GM21723 (cell line): ENCODE results near the gene CYP8B1.

Experiments used
- ATAC-seq: cut with Tn5 transposase; IDR thresholded peaks from one replicate; pipeline ENCODE4 v1.9.1; 2021; ENCODE audit warnings: mild to moderate bottlenecking, moderate library complexity; ENCODE audit not compliant: unreplicated experiment

CYP8B1 gene

DNA sequence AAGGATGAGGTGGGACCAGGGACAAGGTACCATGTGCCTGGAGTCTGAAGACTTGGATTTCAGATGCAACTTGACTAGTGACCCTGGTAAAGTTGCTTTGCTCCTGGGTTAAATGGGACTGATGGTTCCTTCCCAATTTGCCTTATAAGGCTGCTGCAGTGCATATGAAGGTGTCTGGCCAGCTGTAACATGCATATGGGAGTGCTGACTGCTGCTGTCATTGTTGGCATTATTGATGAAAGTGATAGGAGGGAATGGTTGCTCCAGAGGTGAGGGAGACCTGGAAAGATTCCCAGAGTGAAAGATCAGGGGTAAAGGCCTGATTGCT, 20.5 kb downstream of the CYP8B1 start:
- ATAC-seq: no peak

DNA sequence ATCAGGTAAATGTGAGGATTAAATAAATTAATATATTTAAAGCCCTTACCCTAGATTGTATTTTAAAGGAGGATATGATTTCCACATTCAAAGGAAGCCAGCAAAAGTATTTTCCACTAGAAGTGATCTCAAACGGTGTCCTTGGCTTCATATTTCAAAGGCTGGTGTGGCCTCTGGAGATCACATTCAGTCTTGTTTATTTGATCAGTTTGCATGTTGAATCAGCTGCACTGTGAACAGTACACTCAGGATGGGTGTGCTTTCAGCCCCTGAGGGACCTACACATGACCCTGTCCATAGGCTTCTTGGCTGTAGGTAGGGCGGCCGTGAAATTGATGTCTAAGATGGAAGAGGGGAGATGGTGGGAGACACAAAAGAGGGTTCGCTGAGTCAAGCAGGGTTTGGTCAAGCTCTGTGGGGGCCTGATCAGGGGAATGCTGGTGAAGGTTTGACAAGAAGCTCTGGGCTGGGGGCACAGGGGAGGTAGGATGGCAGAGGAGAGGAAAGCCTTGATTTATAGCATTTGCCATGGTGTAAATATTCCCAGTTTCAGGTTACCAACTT, 21.9 kb downstream of the CYP8B1 start:
- ATAC-seq: no peak

DNA sequence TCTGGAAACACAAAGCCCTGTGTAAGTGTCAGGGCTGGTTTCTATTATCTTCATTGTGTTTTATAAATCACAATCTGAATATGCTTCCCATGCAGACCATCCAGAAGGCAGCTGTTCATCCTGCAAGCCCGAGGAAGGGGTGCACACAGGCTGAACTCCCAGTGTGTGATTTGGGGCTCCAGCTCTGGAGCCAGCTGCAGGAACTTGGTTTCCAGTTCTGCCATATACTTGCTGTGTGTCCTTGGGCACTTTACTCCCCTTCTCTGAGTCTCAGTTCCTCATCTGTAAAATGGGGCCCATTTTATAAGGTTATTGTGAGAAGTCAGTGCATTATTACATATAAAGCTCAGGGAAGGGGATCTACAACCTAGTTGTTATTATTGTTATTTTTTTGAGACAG, 22.6 kb downstream of the CYP8B1 start:
- ATAC-seq: no peak

DNA sequence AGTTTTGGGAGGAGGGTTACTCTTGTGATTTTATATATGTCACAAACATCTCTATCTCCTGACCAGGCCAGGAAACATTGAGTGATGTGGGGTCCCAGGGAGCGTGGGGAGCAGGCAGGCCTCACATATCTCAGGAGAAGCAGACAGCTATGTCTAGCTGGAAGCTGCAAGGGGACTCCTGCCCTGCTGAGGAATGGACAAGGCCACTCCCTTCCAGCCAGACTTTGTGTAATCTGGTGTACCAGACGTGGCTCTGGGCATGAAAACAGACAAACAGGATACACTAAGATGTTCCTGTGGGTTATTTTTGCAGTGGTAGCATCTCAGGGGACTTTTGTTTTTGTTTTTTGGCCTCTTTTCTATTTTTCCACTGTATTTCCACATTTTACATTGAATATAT, 23.2 kb downstream of the CYP8B1 start:
- ATAC-seq: no peak

DNA sequence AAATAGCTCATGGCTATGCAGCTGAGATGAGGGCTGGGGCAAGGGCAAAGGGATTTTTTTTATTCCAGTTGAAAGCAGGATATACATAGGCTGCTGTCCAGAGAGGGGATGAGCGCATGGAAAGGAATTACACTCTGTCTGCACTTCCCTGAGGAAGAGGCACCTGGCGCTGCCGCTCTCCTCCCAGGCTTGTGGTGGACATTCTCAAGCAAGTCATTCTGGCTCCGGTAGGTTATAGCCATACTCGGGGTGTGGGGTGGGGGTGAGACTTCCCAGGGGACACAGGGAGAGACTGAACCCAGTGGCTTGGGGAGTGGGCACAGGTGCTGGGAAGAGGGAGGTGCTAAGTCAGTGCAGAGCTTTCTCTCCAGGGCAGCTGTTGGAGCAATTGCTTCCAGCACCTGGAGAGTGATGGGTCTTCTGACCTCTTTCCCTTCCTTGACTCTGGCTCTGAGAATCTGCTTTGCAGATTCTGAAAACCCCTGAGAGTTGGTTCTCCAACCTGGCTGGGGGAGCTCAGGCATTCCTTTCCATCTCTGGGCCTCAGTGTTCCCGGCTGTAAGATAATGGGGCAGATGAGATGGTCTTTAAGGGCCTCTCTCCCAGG, 24.3 kb downstream of the CYP8B1 start:
- no peak for ATAC-seq

DNA sequence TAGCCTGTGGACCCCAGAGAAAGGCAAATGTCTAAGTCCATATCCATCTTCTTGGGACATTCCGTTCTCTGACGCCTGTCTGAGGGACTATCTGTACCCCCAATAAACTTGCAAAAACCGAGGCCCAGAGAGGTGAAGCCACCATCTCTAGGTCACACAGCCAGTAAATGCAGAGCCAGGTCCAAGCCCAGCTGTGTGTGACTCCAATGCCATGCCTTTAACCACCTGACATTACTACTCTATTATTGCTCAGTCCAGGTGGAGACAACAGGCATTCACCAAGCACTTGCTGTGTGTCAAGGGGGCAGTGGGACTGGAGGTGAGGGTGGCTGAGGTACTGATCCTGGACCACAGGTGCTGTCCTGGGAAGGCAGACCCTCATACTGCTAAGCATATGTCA, 25.4 kb downstream of the CYP8B1 start:
- no peak for ATAC-seq

DNA sequence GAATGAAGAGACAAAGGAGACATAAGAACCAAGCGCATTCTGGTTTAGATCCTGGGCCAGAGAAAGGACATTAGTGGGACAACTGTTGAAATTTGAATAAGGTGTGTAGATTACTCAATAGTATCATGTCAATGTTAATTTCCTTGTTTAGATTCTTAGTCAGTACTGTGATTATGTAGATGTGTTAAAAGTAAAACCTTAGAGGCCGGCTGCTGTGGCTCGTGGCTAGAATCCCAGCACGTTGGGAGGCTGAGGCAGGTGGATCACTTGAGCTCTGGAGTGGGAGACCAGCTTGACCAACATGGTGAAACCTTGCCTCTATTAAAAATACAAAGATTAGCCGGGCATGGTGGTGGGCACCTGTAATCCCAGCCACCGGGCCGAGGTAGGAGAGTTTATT, 26.7 kb downstream of the CYP8B1 start:
- no peak for ATAC-seq

DNA sequence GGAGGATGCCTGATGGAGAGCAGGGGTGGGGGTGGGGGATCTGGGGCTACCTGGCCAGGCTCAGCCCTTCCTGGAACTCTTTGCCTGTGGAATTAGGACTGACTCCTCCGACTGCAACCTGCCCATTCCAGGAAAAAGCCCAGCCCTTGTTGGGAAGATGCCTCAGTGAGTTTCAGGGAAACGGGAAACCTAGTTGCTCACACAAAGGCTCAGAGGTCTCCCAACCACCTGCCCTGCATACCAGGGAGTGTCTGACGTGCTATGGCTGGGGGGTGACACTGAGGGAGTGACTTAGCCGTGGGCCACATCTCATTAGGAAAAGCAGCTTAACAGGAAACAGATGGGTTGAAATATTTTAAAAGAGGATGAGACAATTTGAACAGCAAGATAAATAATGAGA, 27.9 kb downstream of the CYP8B1 start:
- no peak for ATAC-seq

DNA sequence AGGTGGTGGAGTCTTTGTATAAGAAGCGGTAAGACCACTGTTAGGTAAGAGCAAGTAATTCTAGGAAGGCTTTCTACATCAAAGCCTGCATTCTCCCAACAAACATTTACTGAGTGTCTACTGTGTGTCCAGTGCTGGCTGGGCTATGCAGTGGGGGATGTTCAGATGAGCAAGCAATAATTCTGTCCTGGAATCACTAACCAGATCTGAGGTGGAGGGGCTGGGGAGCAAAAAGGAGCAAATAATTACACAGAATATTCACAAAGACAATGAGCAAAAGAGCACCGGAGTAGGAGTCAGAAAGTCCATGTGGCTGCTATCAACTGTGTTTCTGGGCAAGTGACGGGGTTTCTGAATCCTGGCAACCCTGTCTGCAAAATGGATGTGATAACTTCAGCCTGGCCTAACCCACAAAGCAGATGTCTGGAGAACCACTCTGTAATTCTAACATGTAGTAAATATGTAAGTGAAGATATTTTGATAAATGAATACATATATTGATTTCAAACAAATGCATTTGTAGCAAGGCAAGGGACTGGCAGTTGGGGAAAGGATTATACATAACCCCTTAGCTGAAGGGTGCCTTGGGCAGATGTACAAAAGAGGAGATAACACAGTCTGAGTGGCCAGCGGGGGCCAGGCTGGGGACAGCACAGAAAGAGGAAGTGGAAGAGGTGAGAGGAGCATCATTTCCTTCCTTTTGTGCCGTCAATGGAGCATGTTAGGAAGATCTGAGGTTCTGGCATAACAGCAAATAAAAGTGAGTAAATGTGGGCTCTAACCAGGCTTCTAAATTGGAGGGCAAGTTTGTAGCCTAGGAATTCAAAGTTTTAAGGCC, 28.8 kb downstream of the CYP8B1 start:
- ATAC-seq: peak; percentile 82

DNA sequence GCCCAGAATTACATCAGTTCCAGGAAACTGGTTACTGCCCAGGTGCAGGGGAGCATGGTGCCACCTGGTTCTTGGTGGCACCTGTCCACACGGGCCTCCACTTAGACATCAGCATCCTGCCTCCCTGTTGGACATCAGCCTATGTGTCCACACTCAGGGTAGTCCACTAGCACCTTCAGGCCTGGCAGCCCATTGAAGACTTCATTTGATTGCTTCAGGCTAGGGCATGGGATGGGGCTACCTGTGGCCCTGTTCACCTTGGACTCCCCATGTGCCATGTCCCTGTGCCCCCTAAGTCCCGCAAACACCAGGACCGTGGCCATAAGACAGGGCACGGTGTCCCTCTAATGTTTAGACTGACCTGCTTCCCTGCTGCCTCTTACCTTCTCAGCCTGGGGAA, 30.9 kb downstream of the CYP8B1 start:
- ATAC-seq: no peak

DNA sequence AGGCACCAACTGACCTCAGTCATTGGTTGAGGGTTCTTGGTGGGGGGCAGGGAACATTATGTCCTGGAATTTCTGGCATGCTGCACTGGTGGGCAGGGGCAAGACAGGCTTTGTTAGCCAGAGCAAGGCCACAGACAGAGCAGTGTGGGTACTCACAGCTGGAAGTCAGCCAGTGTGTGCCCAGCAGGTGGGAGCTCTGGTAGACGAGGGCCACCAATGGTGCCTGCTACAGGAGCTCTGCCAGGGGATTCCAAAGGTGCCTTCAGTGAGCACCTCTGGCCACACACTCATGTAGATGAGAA, 31.3 kb downstream of the CYP8B1 start:
- no peak for ATAC-seq

DNA sequence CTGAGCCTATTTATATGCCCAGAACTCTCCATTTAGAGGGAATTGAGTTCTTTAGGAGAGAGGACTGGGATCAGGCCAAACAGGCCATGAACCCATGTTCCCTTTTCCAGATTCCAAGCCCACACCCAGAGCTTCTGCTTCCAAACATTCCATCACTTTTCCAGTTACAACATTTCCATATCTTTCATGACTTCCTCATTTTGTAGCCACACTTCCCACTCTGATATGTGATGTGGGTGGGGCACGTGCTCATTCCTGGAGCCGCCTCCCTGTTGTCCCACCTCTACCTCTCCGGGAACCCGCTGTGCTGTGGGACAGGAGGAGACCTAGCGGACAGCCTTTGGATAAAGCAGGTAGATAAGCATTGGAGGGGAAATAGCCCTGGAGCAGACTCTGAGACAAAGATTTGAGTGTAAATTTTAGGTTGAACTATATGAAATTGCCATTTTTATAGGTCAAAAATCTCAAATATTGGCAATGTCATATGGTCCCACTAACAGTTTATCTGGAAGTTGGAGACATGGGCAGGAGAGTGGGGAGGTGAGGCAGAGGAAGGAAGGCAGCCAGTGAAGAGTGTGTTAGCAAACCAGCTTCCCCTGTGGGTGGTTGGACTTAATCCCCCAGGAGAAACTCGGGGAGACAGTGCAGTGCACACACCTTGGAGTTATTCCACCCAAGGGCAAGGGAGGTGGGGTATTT, 31.8 kb downstream of the CYP8B1 start:
- ATAC-seq: no peak

DNA sequence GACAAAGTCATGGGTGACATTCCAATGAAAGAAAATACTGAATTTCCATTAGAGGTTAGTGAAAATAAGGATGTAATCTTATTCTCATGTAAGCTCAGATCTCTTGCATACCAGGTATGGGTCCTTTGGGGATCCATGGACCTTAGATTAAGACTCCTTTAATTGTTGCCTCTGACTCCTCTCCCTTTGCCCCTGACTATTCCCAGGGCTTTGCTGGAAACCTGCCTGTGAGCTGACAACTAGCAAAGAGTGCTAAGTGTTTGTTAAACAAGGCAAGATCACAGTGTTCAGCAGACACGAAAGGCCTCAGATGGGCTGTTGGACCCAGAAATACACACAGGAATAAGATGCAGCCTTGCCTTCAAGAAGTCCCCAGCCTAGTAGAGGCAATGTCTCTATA, 34.3 kb downstream of the CYP8B1 start:
- no peak for ATAC-seq

DNA sequence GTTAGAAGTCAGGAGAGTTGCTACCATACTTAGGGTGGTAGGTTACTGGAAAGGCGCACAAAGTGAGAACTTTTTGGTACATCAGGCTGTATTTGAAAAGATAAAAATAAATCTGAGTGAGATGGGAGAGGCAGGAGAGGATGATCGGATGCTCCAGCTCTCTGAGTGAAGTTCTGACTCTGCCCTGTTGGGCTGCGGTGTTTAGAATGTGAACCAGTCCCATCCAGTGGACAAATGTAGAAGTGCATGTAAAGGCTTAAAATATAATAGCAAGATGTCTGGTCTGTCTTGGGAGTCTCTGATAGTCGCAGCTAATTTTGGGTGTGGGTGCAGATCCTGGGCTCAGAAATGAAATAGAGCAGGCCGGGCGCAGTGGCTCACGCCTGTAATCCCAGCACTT, 36.1 kb downstream of the CYP8B1 start:
- peak; percentile 99 for ATAC-seq

DNA sequence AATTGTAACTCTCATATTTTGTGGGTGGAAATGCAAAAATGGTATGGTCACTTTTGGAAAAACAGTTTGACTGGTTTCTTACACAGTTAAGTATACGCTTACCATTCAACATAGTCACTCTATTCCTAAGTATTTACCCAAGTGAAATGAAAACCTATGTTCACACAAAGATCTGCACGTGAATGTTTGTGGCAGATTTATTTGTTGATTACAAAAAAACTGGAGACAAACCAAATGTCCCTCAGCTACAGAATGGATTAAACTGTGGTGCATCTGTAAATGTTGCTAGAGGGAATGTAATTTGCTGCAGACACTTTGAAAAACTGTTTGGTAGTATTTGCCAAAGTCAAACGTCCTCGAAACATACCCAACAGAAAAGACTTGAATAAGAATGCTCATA, 37.1 kb downstream of the CYP8B1 start:
- no peak for ATAC-seq

DNA sequence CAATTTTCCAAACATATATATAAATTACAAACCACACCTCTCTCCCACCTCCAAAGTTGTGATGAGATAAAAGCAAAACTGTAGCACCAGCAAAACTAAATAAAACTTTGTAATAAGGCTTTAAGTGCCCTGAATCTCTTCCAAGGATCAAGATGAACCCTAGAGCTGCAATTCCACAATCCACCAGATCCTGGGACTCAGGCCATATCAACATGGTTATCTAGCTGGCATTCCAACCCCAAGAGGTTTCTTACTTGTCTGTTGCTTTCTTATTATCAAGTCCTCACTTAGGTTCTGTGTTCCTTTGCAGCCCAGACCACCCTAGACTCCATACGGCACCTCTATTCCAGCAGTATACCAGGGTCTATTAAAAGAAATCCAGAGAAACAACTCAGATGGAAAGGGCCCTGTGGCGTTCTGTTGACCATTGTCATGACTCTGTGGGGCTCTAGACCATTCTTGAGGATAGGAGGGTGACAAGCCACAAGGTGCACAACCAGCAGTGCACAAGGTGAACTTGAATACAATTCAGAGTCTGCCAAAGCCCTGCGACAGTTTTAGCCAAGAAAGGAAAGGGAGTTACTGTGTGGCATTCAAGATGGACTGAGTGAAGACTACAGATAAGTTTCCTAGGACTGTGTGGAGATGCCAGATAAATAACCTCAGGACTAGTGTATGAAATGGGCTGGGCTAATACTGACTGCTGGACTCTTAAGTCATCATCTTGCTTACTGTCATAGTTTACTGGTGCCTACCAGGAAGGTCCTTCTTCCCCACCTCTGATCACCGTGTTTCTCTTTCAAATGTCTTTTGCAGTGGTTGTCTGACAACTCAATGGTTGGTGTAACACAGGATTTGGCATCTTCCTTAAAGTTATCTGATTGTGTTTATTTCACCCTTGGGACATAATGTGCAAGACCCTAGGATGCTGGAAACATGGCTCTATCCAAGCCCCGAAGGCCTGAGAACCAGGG, 39.2 kb downstream of the CYP8B1 start:
- no peak for ATAC-seq

DNA sequence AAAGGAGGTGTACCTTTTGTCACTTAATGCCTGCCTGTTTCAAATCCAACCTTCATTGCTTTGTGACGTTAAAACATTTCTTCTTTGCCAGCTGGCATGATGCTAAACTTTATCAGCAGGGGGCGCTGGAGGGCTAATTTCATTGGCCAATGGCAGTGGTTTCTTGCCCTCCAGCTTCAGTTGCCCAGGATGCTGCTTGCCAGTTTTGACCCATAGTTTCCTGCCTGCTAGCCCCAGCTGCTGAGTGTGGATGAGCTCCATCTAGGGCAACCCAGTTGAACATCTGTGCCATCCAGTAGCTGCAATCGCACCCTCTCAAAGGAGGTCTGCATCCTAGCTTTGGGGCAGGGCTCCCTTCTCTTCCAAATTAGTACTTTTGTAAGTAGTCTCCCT, 44.4 kb downstream of the CYP8B1 start:
- no peak for ATAC-seq

DNA sequence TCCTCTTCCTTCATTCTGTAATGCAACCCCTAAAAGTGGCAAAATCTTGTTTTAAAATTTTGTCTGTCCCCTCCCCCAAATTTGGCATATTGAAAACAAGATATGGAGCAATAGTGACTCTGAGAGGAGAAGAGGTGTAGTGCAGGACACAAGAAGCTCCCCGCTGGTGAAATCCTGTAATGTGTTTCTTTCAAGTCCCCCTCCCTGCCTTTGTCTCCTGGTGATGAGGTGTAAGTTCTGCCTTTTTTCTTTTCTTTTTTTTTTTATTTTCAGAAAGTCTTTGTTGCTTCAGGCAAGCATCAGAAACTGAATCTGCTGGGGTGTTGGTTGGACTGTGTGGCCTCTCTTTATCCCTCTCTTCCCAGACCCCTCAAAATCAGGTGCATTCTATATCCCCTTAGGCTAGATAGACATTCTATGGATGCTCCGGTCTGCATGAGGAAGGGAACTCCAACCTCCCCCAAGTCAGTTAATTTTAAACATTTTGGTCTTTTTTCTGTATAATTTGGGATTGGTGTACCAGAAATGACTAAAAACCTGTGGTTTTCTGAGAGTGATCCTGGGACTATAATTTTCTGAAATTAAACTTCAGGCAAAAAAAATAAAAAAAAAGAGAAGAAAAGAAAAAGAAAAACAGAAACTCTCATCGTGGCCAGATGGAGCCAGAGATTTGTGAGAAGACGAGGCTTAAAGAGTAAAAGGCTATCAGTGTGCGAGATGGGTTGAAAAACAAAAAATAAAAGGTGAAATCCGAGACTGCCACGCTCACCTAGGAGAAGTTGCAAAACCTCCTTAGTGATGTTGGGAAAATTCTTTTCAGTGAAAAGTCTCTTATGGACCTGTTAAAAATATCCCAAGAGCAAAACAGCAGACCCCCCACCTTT, 45.0 kb downstream of the CYP8B1 start:
- ATAC-seq: no peak

DNA sequence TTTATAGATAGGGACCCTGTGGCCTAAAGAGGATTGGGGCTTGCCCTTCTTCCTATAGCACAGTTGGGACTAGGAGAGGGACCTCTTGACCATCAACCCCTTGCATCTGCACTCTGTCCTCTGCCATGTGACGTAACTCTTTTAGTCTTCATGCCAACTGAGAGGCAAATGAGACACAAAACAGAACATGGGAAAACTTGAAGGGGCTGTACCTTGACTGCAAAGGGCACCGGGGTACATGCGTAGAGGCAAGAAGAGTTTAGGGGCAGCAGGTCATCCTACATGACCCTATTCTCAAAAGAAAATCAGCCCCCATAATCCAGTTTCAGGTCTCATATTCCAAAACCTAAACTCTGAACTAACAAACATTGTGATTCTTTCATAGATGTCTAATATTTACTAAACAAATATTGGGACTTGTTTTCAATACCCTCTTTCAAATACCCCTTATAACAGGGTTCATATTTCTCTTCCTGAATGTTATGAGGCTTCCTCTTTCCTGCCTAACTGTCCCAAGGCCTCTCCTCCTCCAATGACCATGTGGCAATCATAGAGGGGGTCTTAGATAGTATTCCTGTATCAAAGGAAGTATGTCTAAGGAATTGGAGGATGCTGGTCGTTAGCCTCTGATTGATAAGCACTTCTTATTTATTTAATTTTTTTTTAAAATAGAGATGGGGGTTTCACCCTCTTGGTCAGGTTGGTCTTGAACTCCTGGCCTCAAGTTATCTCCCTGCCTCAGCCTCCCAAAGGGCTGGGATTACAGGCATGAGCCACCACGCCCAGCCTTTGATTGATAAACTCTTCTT, 45.8 kb downstream of the CYP8B1 start:
- ATAC-seq: no peak
